ENCODE measurements around the gene C2orf15. TPM values are rescaled to one million over a fixed set of nuclear protein-coding genes. Genes with fewer than 3 reads are reported as not detected.

Gene C2orf15
- total RNA-seq, 1 donor from 2014 or later: not detected

DNA sequence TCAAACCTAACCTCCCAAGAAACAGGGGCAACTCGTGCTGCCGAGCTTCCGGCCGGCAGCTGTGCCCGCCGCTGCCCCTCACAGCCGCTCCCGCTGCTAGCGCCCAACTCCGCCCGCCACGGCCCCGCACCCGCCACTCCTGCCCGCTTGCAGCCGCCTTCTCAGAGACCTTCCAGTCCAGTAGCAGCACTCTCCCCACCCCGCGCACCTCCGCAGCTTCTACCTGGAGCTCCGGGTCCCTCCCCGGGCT is 722 bp upstream of the C2orf15 start:
- Mint-ChIP-seq H3K4me3 (ENCODE audit: low read depth) (peak overlapping the region; percentile 83), H3K27ac (peak overlapping the region; percentile 23), H3K27me3 (ENCODE audit: low read depth) (peaks cover 24% of the 10 kb centered on the region), H3K4me1 (ENCODE audit: low read depth) (peaks cover 8% of the 10 kb centered on the region), H3K9me3 (no peaks in the 10 kb centered on the region), H3K36me3 (ENCODE audit: low read depth) (no peaks in the 10 kb centered on the region)
- DNase-seq (ENCODE audit: low spot score): no peak
- intact Hi-C loops (cut with micrococcal nuclease): loop anchor here (1.0 to 2.0 kb wide), 3 partner anchors 14 to 197 kb away; partner anchors contain the start of genes EIF5B, LIPT1 and TSGA10

DNA sequence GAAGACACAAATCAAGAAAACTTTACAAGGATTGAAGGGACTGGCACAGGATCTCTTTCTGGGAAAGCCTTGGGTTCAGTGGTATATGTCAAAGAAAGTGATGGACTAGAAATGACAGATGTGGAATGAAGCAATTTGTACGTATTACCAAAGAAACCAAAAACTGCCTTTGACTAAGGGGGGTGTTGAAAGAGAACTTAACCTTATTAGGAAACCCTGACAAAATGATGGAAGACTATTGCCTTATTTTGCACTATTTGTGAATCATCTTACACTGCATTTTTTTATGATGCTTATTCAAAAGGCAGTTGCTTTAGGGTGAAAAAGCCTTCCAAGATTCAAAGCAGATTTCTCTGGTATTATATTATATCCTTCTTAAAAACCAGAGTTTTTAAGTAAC is 9.2 kb downstream of the C2orf15 start:
- Mint-ChIP-seq H3K36me3 (ENCODE audit: low read depth) (peaks cover 3% of the 10 kb centered on the region), H3K27me3 (ENCODE audit: low read depth) (no peaks in the 10 kb centered on the region), H3K9me3 (no peaks in the 10 kb centered on the region), H3K4me1 (ENCODE audit: low read depth) (peaks cover 14% of the 10 kb centered on the region), H3K27ac (no peak overlapping the region), H3K4me3 (ENCODE audit: low read depth) (no peak overlapping the region)
- intact Hi-C loops (cut with micrococcal nuclease): loop anchor here (10.0 kb wide), 5 partner anchors 316 to 1414 kb away; partner anchors contain the start of genes PDCL3 and REV1
- DNase-seq (ENCODE audit: low spot score): no peak

DNA sequence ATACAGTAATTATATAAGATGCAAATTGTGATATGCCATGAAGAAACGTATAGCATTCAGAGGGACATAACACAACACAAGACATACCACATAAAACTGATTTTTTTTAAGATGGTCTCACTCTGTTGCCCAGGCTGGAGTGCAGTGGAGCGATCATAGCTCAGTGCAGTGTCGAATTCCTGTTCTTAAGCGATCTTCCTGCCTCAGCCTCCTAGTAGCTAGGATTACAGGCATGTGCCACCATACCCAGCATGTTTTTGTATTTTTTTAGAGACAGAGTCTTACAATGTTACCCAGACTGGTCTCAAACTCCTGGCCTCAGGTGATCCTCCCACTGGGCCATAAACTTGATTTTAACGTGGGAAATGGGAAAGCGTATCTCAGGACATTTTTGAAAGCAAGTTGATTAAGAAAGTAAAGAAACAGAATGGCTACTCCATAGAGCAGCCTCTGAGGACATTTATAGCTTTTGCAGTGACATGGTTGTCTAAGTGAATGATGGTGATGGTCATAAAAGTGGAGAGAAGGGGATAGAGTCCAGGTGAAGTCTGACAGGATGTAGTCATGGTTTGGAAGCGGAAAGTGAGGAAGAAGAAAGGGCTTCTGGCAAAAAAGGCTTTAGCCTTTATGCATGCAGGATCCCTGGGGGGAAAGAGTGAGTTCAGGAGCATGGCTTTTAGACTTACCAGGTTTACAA is 10.8 kb downstream of the C2orf15 start:
- H3K4me3 Mint-ChIP-seq (ENCODE audit: low read depth): no peak overlapping the region
- intact Hi-C loops (cut with micrococcal nuclease): loop anchor here (10.0 kb wide), 5 partner anchors 318 to 1412 kb away; partner anchors contain the start of genes PDCL3 and REV1
- H3K9me3 Mint-ChIP-seq: no peaks in the 10 kb centered on the region
- H3K27me3 Mint-ChIP-seq (ENCODE audit: low read depth): no peaks in the 10 kb centered on the region
- DNase-seq (ENCODE audit: low spot score): no peak
- H3K27ac Mint-ChIP-seq: no peak overlapping the region
- H3K4me1 Mint-ChIP-seq (ENCODE audit: low read depth): peaks cover 22% of the 10 kb centered on the region
- H3K36me3 Mint-ChIP-seq (ENCODE audit: low read depth): peaks cover 6% of the 10 kb centered on the region

DNA sequence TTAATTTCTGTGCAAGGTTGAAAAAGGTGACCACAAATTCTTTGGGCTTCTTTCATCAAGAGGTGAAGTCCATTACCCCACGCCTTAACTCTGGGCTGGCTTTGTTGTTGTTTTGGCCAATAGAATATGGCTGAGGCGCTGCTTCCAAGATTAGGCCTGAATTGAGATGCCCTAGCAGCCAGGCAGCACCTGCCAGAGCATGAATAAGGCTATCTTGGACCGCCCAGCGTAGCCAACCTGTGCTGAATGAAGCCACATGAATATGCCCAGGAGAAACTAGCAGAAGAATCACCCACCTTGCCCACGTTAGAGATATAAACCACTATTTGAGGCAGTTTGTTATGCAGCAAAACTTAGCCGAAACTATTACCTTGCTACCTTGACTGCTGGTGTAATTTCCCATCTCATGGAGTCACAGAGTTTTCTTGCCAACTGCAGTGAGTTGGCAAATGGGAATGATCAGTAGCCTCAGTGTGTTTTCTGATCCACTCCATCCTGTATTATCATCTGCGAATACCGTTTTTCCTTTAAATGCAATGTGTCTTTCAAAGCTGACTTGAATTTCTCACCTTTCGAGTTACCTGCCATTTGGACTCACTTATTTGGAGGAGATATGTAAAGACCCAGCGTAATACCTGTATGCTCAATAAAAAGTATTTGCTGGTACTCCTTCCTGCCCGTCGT is 12.6 kb downstream of the C2orf15 start:
- Mint-ChIP-seq H3K27ac (peak overlapping the region; percentile 89), H3K36me3 (ENCODE audit: low read depth) (peaks cover 14% of the 10 kb centered on the region), H3K4me3 (ENCODE audit: low read depth) (peak overlapping the region; percentile 95), H3K9me3 (no peaks in the 10 kb centered on the region), H3K4me1 (ENCODE audit: low read depth) (peaks cover 25% of the 10 kb centered on the region), H3K27me3 (ENCODE audit: low read depth) (no peaks in the 10 kb centered on the region)
- no peak for DNase-seq (ENCODE audit: low spot score)
- intact Hi-C loops (cut with micrococcal nuclease): loop anchor here (1.0 to 10.0 kb wide), 7 partner anchors 13 to 1411 kb away; partner anchors contain the start of genes C2orf15, EIF5B, PDCL3 and REV1

DNA sequence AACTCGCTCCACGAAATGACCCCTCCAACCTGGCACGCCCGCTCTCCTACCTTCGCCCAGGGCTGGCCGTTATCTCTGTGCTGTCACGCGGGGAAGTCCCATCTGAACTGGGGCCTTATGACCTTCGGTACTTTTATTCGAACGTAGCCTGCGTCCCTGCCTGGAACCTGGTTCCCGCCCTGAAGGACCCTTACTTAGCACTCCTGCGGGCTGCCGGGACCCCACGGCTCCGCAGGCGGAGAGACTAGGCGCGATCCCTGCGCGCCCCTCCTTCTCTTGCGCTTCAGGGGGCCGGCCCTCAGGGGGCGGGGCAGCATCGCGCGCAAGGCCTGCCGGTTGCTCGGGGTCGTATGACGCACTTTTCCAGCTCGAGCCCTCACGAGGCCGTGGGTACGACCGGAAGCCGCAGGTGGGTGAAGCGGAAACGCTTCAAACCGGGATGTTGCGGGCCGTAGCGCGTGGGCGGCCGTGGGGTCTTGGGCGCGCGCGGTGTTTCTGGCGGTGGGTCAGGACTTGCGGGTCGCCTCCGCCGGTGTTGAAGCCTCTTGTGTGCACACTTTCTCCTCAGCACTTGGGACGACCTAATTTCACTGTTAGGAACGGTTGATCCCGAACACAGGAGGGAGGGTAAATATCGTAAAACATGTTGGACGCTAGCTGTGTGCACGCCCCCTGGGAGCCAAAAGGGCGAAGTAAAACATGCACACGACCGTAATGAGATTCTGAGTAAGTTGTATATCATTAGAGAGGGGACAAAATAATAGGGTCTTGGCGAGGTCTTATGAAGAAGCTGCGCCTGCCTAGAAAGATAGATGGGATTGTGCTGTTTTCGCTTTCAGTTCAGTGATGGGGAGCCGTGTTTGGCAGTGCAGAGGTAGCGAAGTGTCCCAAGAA is 13.4 kb downstream of the C2orf15 start, which contains the start of the genes LIPT1 and TSGA10:
Gene LIPT1 (plus strand): TSS at position 325 of the 894 bp plus-strand sequence. CDS start 6,991 bp downstream, outside the sequence.
Gene TSGA10 (minus strand): TSS at position 300 of the 894 bp plus-strand sequence. CDS start 45,503 bp downstream, outside the sequence.
- H3K4me3 Mint-ChIP-seq (ENCODE audit: low read depth): peak within 1 kb of the TSS; percentile 95
- H3K27me3 Mint-ChIP-seq (ENCODE audit: low read depth): no peaks in the 10 kb centered on the region
- no peaks in the 10 kb centered on the region for H3K9me3 Mint-ChIP-seq
- peak within 1 kb of the TSS; percentile 89 for H3K27ac Mint-ChIP-seq
- intact Hi-C loops (cut with micrococcal nuclease): loop anchor here (1.0 to 10.0 kb wide), 8 partner anchors 14 to 1410 kb away; partner anchors contain the start of genes C2orf15, EIF5B, MITD1 and MRPL30
- peaks cover 19% of the 10 kb centered on the region for H3K36me3 Mint-ChIP-seq (ENCODE audit: low read depth)
- DNase-seq (ENCODE audit: low spot score): peak; percentile 88
- H3K4me1 Mint-ChIP-seq (ENCODE audit: low read depth): peaks cover 25% of the 10 kb centered on the region

DNA sequence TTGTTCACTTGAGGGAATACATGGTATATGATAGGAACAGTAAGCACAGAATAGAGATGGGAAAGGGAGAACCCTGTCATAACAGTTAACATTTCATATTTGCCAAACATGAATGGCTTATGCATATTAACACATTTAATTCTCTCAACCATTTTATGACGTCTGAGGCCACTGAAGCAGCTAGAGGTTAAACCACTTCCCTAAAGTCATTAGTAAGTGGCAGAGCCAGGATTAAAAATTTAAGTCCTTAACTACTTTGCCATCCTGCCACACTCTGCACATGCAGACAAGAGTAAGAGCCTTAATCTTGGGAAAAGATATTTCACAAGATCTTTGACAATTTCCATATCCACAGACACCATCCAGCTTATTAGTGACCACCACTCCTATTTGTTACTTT is 15.4 kb downstream of the C2orf15 start:
- Mint-ChIP-seq H3K36me3 (ENCODE audit: low read depth) (peaks cover 22% of the 10 kb centered on the region), H3K4me3 (ENCODE audit: low read depth) (no peak overlapping the region), H3K27me3 (ENCODE audit: low read depth) (no peaks in the 10 kb centered on the region), H3K27ac (no peak overlapping the region), H3K9me3 (no peaks in the 10 kb centered on the region), H3K4me1 (ENCODE audit: low read depth) (peaks cover 25% of the 10 kb centered on the region)
- intact Hi-C loops (cut with micrococcal nuclease): loop anchor here (10.0 kb wide), 5 partner anchors 322 to 1408 kb away; partner anchors contain the start of genes PDCL3 and REV1
- DNase-seq (ENCODE audit: low spot score): no peak

DNA sequence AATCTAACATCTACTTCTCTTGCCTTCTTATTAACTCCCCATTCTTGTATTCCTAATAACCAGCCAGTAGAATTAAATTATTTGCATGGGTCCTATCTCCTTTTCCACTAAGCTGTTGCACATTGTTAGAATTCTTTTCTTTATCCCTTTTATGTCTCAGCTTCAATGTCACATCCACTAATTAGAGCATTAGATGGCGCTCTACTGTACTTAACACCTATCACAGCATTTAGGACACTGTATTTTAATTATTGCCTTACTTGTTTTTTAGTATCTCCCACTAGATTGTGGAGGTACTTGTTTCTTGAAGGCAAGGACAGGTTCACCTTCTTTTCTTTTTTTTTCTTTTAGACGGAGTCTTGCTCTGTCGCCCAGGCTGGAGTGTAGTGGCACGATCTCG is 17.1 kb downstream of the C2orf15 start:
- Mint-ChIP-seq H3K4me3 (ENCODE audit: low read depth) (no peak overlapping the region), H3K27me3 (ENCODE audit: low read depth) (no peaks in the 10 kb centered on the region), H3K36me3 (ENCODE audit: low read depth) (peaks cover 22% of the 10 kb centered on the region), H3K9me3 (no peaks in the 10 kb centered on the region), H3K27ac (no peak overlapping the region), H3K4me1 (ENCODE audit: low read depth) (peaks cover 25% of the 10 kb centered on the region)
- intact Hi-C loops (cut with micrococcal nuclease): loop anchor here (10.0 kb wide), 5 partner anchors 324 to 1406 kb away; partner anchors contain the start of genes PDCL3 and REV1
- no peak for DNase-seq (ENCODE audit: low spot score)

DNA sequence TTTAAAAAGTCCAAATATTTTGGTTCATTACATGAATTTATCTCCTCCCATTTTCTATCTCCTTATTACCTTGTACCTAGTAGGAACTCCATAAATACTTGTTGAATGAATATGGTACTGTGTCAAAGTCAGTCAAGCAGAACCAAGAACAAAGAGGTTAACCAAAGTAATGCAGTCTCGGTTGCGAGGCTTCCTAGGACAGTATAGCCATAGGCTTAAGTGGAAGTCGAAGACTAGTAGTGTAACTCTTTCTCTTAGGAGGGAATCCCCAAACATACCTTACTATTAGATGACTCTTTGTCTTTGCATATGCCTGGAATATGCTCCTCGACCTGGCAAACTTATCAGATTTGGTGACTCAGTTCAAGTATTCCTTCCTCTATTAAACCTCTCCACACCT is 18.1 kb downstream of the C2orf15 start:
- H3K9me3 Mint-ChIP-seq: no peaks in the 10 kb centered on the region
- H3K36me3 Mint-ChIP-seq (ENCODE audit: low read depth): peaks cover 29% of the 10 kb centered on the region
- peaks cover 17% of the 10 kb centered on the region for H3K4me1 Mint-ChIP-seq (ENCODE audit: low read depth)
- no peaks in the 10 kb centered on the region for H3K27me3 Mint-ChIP-seq (ENCODE audit: low read depth)
- DNase-seq (ENCODE audit: low spot score): no peak
- no peak overlapping the region for H3K4me3 Mint-ChIP-seq (ENCODE audit: low read depth)
- intact Hi-C loops (cut with micrococcal nuclease): loop anchor here (10.0 kb wide), 5 partner anchors 325 to 1405 kb away; partner anchors contain the start of genes PDCL3 and REV1
- no peak overlapping the region for H3K27ac Mint-ChIP-seq

DNA sequence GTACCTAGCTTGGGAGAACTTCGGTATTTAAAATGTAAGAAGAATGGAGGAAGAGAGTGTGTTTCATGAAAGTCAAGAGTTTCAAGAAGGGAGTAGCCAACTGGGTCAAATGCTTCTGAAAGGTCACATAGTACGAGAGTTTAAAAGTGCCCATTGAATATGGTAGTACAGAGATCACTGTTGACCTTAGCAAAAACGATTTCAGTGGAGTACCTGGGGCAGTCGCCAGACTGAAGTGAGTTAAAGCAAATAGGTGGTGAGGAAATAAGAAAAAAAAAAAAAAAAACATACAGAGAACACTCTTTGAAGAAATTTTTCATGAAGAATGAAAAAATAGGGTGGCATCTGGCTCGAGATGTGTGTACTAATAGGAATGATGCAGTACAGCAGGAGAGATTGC is 24.7 kb downstream of the C2orf15 start:
- no peak for DNase-seq (ENCODE audit: low spot score)
- Mint-ChIP-seq H3K9me3 (no peaks in the 10 kb centered on the region), H3K36me3 (ENCODE audit: low read depth) (peaks cover 48% of the 10 kb centered on the region), H3K4me1 (ENCODE audit: low read depth) (peaks cover 16% of the 10 kb centered on the region), H3K27me3 (ENCODE audit: low read depth) (no peaks in the 10 kb centered on the region), H3K4me3 (ENCODE audit: low read depth) (no peak overlapping the region), H3K27ac (no peak overlapping the region)
- intact Hi-C loops (cut with micrococcal nuclease): no loop called here

DNA sequence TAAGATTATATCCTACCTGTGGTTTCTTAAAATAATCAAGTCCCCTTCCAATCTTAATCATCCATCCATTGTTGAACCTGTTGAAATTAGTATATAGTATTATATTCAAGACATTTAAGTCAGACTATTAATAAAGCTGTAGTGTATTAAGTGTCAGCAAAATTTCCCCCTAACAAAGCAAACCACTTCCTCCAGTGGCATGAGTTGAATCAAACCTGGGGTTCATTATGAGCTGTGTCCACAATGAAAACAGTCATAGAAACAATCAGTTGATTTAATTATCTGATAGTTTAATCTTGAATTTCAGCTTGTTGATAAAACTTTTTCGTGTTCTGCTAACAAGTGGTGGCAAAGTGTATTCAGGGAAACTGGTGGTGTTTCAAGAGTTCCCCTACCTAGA is 28.0 kb downstream of the C2orf15 start:
- H3K9me3 Mint-ChIP-seq: no peaks in the 10 kb centered on the region
- intact Hi-C loops (cut with micrococcal nuclease): no loop called here
- peaks cover 19% of the 10 kb centered on the region for H3K4me1 Mint-ChIP-seq (ENCODE audit: low read depth)
- no peak overlapping the region for H3K27ac Mint-ChIP-seq
- DNase-seq (ENCODE audit: low spot score): no peak
- no peaks in the 10 kb centered on the region for H3K27me3 Mint-ChIP-seq (ENCODE audit: low read depth)
- H3K36me3 Mint-ChIP-seq (ENCODE audit: low read depth): peaks cover 54% of the 10 kb centered on the region
- no peak overlapping the region for H3K4me3 Mint-ChIP-seq (ENCODE audit: low read depth)

DNA sequence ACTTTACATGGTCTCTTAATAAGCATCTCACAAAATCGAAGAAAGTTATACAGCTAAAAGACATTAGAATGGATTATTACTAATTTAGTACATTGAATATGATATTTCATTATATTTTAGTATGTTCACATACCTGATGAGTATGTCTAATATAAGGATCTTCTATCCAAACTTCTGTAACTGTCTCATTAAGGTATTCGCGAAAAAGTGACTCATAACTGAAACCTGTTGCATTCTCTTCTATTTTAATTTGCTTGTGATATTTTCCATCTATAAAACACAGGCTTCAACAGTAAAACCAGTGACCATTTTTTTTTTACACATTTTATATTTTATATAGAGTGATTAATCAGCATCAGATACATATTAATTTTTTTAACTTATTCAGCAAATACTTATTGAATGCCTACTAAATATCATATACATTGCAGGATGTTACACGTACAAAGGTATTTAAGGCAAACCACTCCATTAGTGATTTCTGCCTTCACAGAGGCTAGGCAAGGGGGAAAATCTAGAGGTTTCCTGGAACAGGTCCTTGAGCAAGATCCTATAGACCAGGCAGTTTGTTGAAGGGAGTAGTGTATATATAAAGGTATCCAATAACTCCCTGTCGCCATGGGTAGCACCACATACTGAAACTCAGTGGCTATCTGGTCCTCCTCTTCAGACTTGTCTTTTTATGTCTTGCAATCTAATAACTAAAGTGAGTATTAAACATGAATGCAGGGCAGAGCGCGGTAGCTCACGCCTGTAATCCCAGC is 30.1 kb downstream of the C2orf15 start:
- Mint-ChIP-seq H3K4me3 (ENCODE audit: low read depth) (no peak overlapping the region), H3K4me1 (ENCODE audit: low read depth) (peaks cover 25% of the 10 kb centered on the region), H3K27me3 (ENCODE audit: low read depth) (no peaks in the 10 kb centered on the region), H3K27ac (no peak overlapping the region), H3K36me3 (ENCODE audit: low read depth) (peaks cover 48% of the 10 kb centered on the region), H3K9me3 (no peaks in the 10 kb centered on the region)
- intact Hi-C loops (cut with micrococcal nuclease): no loop called here
- no peak for DNase-seq (ENCODE audit: low spot score)
